Keratinocyte (primary cell): Measurements from ENCODE around the gene FOXD2.

Experiments used
- CTCF ChIP-seq, 3 experiments: IDR thresholded peaks in 1 of 3; conservative IDR thresholded peaks in 1 of 3; optimal IDR thresholded peaks in 1 of 3; 2 replicates in 2 of 3; 3 replicates in 1 of 3; pipeline versions ENCODE3 to v1.5.1; 2011; ENCODE audit warnings: low read length in 3 of 3, mild to moderate bottlenecking in 3 of 3, moderate library complexity in 2 of 3, control low read depth in 1 of 3, inconsistent platforms in 1 of 3; ENCODE audit not compliant: insufficient read depth in 2 of 3; ENCODE audit errors: extremely low read depth in 1 of 3
- EZH2 ChIP-seq: IDR thresholded peaks from one replicate; pipeline ENCODE4 v1.6.1; 2012; ENCODE audit warnings: inconsistent platforms, mild to moderate bottlenecking, low read length, moderate library complexity

GRCh38 chr1:47438165-47439016 is 547 bp downstream of the FOXD2 start:
- no peak for TF ChIP-seq CTCF (optimal IDR thresholded peaks at IDR 0.05 in 1 of 3, IDR thresholded peaks at IDR 0.05 in 1 of 3, conservative IDR thresholded peaks at IDR 0.05 in 1 of 3; ENCODE audit: extremely low read depth in 1 of 3, insufficient read depth in 2 of 3, low read length in 3 of 3)
- peak; percentile 99 for TF ChIP-seq EZH2
